Osteoblast (primary cell): ENCODE results near the gene BCAT1. TPM values are rescaled to one million over a fixed set of nuclear protein-coding genes. Genes with fewer than 3 reads are reported as not detected.
A peak's percentile ranks its signal among the peaks of the same experiment; 100 is the strongest.
"Not testable (repeated sequence)": the region's sequence is repeated elsewhere in the genome, so short reads cannot be mapped to it uniquely, and the experiment has no call there.

Experiments
- DNase-seq: peaks from one replicate; pipeline ENCODE4 v3.0.0; 2011; ENCODE audit warnings: low spot score, mixed read lengths; ENCODE audit not compliant: insufficient read length; ENCODE audit errors: missing footprints
- H2AFZ ChIP-seq: 2 replicates; pipeline ENCODE4 v1.6.0; 2011; ENCODE audit warnings: mild to moderate bottlenecking, low read length
- H3K27ac ChIP-seq: 2 replicates; pipeline ENCODE4 v1.5.1; 2011; ENCODE audit warnings: mild to moderate bottlenecking, low read depth, low read length, moderate library complexity
- H3K27me3 ChIP-seq: 2 replicates; pipeline ENCODE4 v1.6.0; 2012; ENCODE audit warnings: mild to moderate bottlenecking, control low read depth, inconsistent platforms, low read length, moderate library complexity; ENCODE audit not compliant: insufficient read depth
- H3K36me3 ChIP-seq: 2 replicates; pipeline ENCODE4 v1.5.1; 2011; ENCODE audit warnings: mild to moderate bottlenecking, low read length, control low read depth, moderate library complexity; ENCODE audit not compliant: insufficient read depth
- H3K4me1 ChIP-seq: 2 replicates; pipeline ENCODE4 v1.5.1; 2011; ENCODE audit warnings: mild to moderate bottlenecking, low read length, control low read depth, moderate library complexity; ENCODE audit not compliant: insufficient read depth
- H3K4me2 ChIP-seq: 2 replicates; pipeline ENCODE4 v1.6.0; 2011; ENCODE audit warnings: mild to moderate bottlenecking, low read length; ENCODE audit not compliant: insufficient read depth
- H3K4me3 ChIP-seq: fragments of 200-600 bp; sonication (generic); 3 replicates; pipeline ENCODE4 v1.5.1; 2012; ENCODE audit warnings: mild to moderate bottlenecking, low read length, inconsistent platforms; ENCODE audit not compliant: insufficient read depth
- H3K79me2 ChIP-seq: 2 replicates; pipeline ENCODE4 v1.6.0; 2012; ENCODE audit warnings: mild to moderate bottlenecking, low read length, control low read depth, inconsistent platforms; ENCODE audit not compliant: insufficient read depth
- H3K9me3 ChIP-seq: 2 replicates; pipeline ENCODE4 v1.5.1; 2011; ENCODE audit warnings: low read depth, low read length, control low read depth
- H4K20me1 ChIP-seq: 2 replicates; pipeline ENCODE4 v1.6.0; 2012; ENCODE audit warnings: mild to moderate bottlenecking, low read length, control low read depth; ENCODE audit not compliant: insufficient read depth
- total RNA-seq: library from RNA; depleted of rRNA; stranded (reverse); fragments of >200 nt; gene quantifications from 2 replicates; pipeline ENCODE4 v1.2.3, GENCODE V29; 2012
- TF ChIP-seq, protein P1 (sequence below): IDR thresholded peaks from 2 replicates; pipeline ENCODE4 v1.5.1; 2011; ENCODE audit warnings: mild to moderate bottlenecking, low read depth, low read length, moderate library complexity; ENCODE audit errors: extremely low read depth

The BCAT1 gene
- total RNA-seq, 1 donor, result 273 TPM

DNA sequence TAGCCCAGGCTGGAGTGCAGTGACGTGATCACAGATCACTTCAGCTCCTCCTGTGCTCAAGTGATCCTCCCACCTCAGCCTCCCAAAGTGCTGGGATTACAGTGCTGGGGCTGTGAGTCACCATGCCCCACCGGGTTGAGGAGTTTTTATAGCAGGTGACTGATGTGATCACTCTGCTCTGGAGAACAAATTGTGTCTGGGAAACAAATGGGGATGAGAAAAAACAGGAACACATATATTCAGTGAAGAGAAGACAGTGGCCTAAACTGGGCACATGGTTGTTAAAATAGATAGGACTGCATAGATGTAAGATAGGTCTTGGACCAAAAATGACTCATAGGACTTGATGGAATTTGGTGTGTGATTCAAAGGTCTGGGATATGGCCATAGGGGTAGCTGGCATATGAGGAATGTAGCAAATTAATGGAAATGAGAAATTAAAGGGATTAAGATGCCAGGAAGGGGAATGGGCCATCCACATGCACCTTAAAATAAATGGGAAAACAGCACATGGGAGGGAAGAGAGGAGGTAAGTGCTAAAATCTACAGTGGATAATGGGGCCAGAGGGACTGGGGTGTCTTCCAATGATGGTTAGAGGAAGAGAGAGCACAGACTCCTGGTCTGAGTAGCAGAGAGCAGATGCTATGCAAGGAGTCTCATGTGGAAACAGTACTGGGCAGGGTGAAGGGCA lies 11.2 kb downstream of the BCAT1 start:
- H3K79me2 ChIP-seq, result peaks cover 82% of the 10 kb centered on the region
- TF ChIP-seq, protein P1, sequence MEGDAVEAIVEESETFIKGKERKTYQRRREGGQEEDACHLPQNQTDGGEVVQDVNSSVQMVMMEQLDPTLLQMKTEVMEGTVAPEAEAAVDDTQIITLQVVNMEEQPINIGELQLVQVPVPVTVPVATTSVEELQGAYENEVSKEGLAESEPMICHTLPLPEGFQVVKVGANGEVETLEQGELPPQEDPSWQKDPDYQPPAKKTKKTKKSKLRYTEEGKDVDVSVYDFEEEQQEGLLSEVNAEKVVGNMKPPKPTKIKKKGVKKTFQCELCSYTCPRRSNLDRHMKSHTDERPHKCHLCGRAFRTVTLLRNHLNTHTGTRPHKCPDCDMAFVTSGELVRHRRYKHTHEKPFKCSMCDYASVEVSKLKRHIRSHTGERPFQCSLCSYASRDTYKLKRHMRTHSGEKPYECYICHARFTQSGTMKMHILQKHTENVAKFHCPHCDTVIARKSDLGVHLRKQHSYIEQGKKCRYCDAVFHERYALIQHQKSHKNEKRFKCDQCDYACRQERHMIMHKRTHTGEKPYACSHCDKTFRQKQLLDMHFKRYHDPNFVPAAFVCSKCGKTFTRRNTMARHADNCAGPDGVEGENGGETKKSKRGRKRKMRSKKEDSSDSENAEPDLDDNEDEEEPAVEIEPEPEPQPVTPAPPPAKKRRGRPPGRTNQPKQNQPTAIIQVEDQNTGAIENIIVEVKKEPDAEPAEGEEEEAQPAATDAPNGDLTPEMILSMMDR, result no peak
- no peak overlapping the region for H2AFZ ChIP-seq
- H3K4me3 ChIP-seq, result no peak overlapping the region
- H4K20me1 ChIP-seq, result peaks cover 23% of the 10 kb centered on the region
- H3K4me1 ChIP-seq, result no peaks in the 10 kb centered on the region
- DNase-seq, result peak; percentile 54
- no peak overlapping the region for H3K27ac ChIP-seq
- H3K9me3 ChIP-seq, result no peaks in the 10 kb centered on the region
- no peaks in the 10 kb centered on the region for H3K27me3 ChIP-seq
- no peak overlapping the region for H3K4me2 ChIP-seq
- peaks cover 3% of the 10 kb centered on the region for H3K36me3 ChIP-seq

DNA sequence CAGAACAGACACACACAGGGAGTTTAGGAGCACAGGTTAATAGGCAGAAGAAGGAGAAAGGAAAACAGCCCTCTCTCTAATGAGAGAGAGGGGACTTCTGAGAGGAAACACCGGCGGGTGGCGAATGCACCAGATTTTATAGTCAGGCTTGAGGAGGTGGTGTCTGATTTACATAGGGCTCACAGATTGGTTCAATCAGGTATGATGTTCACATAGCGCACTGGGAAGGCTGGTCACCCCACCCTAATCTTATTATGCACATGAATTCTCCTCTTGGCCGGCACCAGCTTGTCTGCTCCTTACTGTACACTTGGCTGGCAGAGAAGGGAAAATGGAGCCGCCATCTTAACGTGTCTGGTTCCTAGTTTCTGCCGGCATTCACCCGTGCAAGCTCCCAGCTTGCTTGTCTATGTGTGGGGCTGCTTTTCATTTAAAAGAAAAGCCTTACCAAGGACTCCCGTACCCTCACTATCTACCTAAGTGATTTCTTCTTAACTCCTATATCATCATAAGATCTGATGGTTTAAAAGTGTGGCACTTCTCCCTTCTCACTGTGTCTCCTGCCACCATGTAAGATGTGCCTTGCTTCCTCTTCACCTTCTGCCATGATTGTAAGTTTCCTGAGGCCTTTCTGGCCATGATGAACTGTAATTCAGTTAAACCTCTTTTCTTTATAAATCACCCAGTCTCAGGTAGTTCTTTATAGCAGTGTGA lies 15.1 kb downstream of the BCAT1 start:
- peaks cover 25% of the 10 kb centered on the region for H4K20me1 ChIP-seq
- no peak overlapping the region for H3K27ac ChIP-seq
- no peak overlapping the region for H2AFZ ChIP-seq
- H3K27me3 ChIP-seq, result no peaks in the 10 kb centered on the region
- no peaks in the 10 kb centered on the region for H3K36me3 ChIP-seq
- peaks cover 77% of the 10 kb centered on the region for H3K79me2 ChIP-seq
- TF ChIP-seq, protein P1, result no peak
- no peaks in the 10 kb centered on the region for H3K9me3 ChIP-seq
- H3K4me3 ChIP-seq, result no peak overlapping the region
- H3K4me1 ChIP-seq, result peaks cover 8% of the 10 kb centered on the region
- no peak for DNase-seq
- no peak overlapping the region for H3K4me2 ChIP-seq

DNA sequence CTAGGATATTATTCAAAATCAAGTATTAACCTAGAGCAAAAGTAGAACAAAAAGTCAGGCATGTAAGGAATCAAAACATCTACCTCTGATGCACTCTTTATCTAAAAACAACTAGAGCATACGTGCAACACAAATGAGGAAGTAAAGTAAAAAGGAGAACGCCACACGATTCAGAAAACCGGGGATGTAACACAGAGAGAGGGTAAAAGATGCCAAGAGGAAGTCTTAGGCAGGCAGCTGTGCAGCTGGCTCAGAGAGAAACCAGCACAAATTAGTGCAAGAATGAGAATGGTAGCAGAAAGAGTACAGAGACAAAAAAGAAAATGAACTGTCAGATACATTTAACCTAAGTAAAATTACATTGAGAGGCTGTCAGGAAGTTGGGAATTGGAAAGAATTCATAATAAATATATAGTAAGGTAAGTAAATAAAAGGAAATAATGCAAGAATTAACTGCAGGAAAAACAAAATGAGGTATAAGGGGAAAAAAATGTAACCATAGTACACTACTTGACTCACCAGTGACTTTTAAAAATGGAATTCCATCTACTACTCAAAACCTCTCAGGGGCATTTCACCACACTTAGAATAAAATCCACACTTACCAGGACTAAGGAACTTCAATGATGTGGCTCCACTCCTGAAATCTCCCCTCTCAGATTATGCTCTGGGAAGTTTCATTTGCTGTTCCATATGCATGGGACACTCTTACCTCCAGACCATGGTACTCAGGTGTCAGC lies 17.1 kb downstream of the BCAT1 start:
- H3K27me3 ChIP-seq, result no peaks in the 10 kb centered on the region
- peak overlapping the region; percentile 31 for H3K4me2 ChIP-seq
- peaks cover 18% of the 10 kb centered on the region for H4K20me1 ChIP-seq
- TF ChIP-seq, protein P1, result no peak
- peak overlapping the region; percentile 7 for H3K4me3 ChIP-seq
- H3K36me3 ChIP-seq, result no peaks in the 10 kb centered on the region
- no peaks in the 10 kb centered on the region for H3K9me3 ChIP-seq
- H2AFZ ChIP-seq, result no peak overlapping the region
- peaks cover 80% of the 10 kb centered on the region for H3K79me2 ChIP-seq
- DNase-seq, result peak; percentile 87
- H3K27ac ChIP-seq, result peak overlapping the region; percentile 57
- peaks cover 8% of the 10 kb centered on the region for H3K4me1 ChIP-seq

DNA sequence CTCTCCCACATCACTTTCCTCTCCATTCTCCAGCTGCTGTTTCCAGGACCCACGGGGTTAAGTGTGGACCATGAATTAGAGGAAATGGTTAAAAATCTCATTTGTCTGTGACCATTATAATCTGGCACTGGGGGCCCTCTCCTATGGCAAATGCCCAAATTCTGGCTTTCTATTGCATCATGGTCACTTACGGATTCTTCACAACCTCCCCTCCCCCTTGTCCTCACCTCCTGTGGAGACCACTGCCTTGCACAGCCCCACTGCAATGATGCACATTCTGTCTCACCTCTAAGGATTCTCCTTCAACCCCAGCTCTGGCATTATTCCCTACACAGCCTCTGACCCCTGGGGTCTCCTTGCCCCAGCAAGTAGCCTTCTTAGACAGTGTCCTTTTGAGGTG lies 18.9 kb downstream of the BCAT1 start:
- TF ChIP-seq, protein P1, result no peak
- no peak overlapping the region for H3K4me3 ChIP-seq
- H3K79me2 ChIP-seq, result peaks cover 65% of the 10 kb centered on the region
- H4K20me1 ChIP-seq, result peaks cover 13% of the 10 kb centered on the region
- DNase-seq, result no peak
- no peak overlapping the region for H3K27ac ChIP-seq
- H3K4me2 ChIP-seq, result no peak overlapping the region
- H2AFZ ChIP-seq, result no peak overlapping the region
- no peaks in the 10 kb centered on the region for H3K9me3 ChIP-seq
- no peaks in the 10 kb centered on the region for H3K27me3 ChIP-seq
- H3K4me1 ChIP-seq, result peaks cover 8% of the 10 kb centered on the region
- H3K36me3 ChIP-seq, result no peaks in the 10 kb centered on the region

DNA sequence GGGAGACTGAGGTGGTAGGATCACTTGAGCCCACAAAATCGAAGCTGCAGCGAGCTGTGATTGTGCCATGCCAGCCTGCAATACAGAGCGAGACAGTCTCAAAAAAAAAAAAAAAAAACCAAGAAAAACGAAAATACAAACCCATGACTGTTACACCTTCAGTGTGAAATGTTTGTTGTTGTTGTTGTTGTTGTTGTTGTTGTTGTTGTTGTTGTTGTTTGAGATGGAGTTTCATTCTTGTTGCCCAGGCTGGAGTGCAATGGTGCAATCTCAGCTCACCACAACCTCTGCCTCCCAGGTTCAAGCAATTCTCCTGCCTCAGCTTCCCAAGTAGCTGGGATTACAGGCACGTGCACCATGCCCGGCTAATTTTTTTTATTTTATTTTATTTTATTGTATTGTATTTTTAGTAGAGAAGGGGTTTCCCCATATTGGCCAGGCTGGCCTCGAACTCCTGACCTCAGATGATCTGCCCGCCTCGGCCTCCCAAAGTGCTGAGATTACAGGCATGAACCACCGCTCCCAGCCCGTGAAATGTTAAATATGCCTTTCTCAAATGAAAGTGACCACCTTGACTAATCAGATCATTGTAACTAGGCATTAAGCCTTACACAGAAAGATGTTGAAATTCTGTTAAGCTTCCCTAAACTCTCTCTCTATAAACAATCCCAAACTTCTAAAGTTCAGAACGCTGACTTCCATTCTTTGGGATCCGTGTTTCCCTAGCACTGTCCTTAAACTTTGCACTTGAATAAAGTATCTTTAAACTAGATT lies 20.2 kb downstream of the BCAT1 start:
- Histone ChIP-seq H3K79me2 (peaks cover 66% of the 10 kb centered on the region), H4K20me1 (peaks cover 12% of the 10 kb centered on the region)
- H3K9me3 ChIP-seq, H3K27me3 ChIP-seq, H3K4me3 ChIP-seq, H3K4me1 ChIP-seq, H2AFZ ChIP-seq, H3K4me2 ChIP-seq, H3K36me3 ChIP-seq, H3K27ac ChIP-seq, DNase-seq: not testable (repeated sequence)
